ENCODE measurements around the gene SPNS3. TPM values are rescaled to one million over a fixed set of nuclear protein-coding genes. Genes with fewer than 3 reads are reported as not detected.

The SPNS3 gene
- total RNA-seq, 1 donor from 2014 or later, result 1.9 TPM

GRCh38 chr17:4497101-4497824 lies 63.5 kb downstream of the SPNS3 start:
- no peak for DNase-seq
- intact Hi-C loops (cut with micrococcal nuclease), result no loop called here
- Mint-ChIP-seq H3K27ac (no peak overlapping the region), H3K4me1 (peaks cover 23% of the 10 kb centered on the region), H3K36me3 (ENCODE audit: low read depth) (no peaks in the 10 kb centered on the region), H3K4me3 (no peak overlapping the region), H3K27me3 (peaks cover 39% of the 10 kb centered on the region), H3K9me3 (no peaks in the 10 kb centered on the region)

- peak within 1 kb of the TSS; percentile 80 for H3K4me3 Mint-ChIP-seq
- no peak within 1 kb of the TSS for H3K27ac Mint-ChIP-seq
- no peaks in the 10 kb centered on the region for H3K9me3 Mint-ChIP-seq
- intact Hi-C loops (cut with micrococcal nuclease), result no loop called here
- peak; percentile 91 for DNase-seq
- no peaks in the 10 kb centered on the region for H3K36me3 Mint-ChIP-seq (ENCODE audit: low read depth)
- H3K27me3 Mint-ChIP-seq, result peaks cover 43% of the 10 kb centered on the region
- peaks cover 18% of the 10 kb centered on the region for H3K4me1 Mint-ChIP-seq
Measured at GRCh38 chr17:4498461-4499397, 65.0 kb downstream of the SPNS3 start, which contains the start of gene SPNS2. TSS of gene SPNS2 (plus strand) at chr17:4498881. CDS start at chr17:4499048, 167 bp downstream.

- Mint-ChIP-seq H3K27ac (no peak overlapping the region), H3K27me3 (peaks cover 41% of the 10 kb centered on the region), H3K9me3 (no peaks in the 10 kb centered on the region), H3K36me3 (ENCODE audit: low read depth) (no peaks in the 10 kb centered on the region), H3K4me3 (peak overlapping the region; percentile 80), H3K4me1 (peaks cover 24% of the 10 kb centered on the region)
- DNase-seq, result peak; percentile 80
- intact Hi-C loops (cut with micrococcal nuclease), result loop anchor here (2.0 kb wide), 1 partner anchor 79 kb away; no protein-coding TSS in a partner anchor
Measured at GRCh38 chr17:4499431-4500190, 65.9 kb downstream of the SPNS3 start.

- Mint-ChIP-seq H3K36me3 (ENCODE audit: low read depth) (no peaks in the 10 kb centered on the region), H3K4me3 (peak overlapping the region; percentile 80), H3K9me3 (no peaks in the 10 kb centered on the region), H3K27ac (no peak overlapping the region), H3K27me3 (peaks cover 40% of the 10 kb centered on the region), H3K4me1 (peaks cover 29% of the 10 kb centered on the region)
- DNase-seq, result no peak
- intact Hi-C loops (cut with micrococcal nuclease), result loop anchor here (2.0 kb wide), 1 partner anchor 79 kb away; no protein-coding TSS in a partner anchor
Measured at GRCh38 chr17:4500191-4500571, 66.4 kb downstream of the SPNS3 start.

GRCh38 chr17:4501295-4501949 lies 67.7 kb downstream of the SPNS3 start:
- intact Hi-C loops (cut with micrococcal nuclease), result loop anchor here (2.0 kb wide), 1 partner anchor 81 kb away; no protein-coding TSS in a partner anchor

DNA sequence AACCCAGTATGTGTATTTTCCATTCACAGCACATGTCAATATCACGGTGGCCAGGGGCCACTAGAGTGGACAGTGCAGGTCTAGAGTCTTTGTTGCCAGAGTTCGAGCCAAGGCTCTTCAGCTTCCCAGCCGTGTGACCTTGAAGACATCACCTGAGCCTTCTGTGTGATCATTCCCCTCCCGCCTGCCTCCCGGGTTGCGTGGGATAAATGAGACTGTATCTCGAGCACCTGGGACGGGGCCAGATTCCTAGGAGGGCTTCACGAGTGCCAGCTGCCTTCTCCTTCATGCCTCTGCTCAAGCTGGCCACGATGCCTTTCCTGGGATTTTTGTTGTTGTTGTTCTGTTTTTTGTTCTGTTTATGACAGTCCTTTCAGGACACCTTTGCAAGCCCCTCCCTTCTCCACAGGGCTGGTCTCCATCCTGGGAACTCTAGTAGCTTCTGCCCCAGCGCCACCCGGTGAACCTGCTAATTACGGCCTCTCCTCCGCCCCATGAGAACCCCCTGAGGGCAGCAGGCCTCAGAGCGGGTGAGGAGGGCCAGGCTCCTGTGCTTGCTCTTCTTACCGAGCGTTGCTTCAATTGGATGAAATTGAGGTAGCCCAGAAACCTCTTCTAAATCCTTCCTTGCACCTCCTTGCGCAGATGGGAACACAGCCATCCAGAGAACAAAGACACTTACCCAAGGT lies 68.9 kb downstream of the SPNS3 start:
- peaks cover 29% of the 10 kb centered on the region for H3K4me1 Mint-ChIP-seq
- no peak overlapping the region for H3K27ac Mint-ChIP-seq
- no peak overlapping the region for H3K4me3 Mint-ChIP-seq
- no peaks in the 10 kb centered on the region for H3K9me3 Mint-ChIP-seq
- no peaks in the 10 kb centered on the region for H3K36me3 Mint-ChIP-seq (ENCODE audit: low read depth)
- peaks cover 32% of the 10 kb centered on the region for H3K27me3 Mint-ChIP-seq
- intact Hi-C loops (cut with micrococcal nuclease), result no loop called here
- DNase-seq, result no peak

More at GRCh38 chr17:4501295-4501949, 67.7 kb downstream of the SPNS3 start:
- Mint-ChIP-seq H3K27me3 (peaks cover 40% of the 10 kb centered on the region), H3K4me3 (no peak overlapping the region), H3K4me1 (peaks cover 29% of the 10 kb centered on the region), H3K27ac (no peak overlapping the region), H3K36me3 (ENCODE audit: low read depth) (no peaks in the 10 kb centered on the region), H3K9me3 (no peaks in the 10 kb centered on the region)
- DNase-seq, result no peak

- Mint-ChIP-seq H3K4me1 (peaks cover 31% of the 10 kb centered on the region), H3K4me3 (no peak overlapping the region), H3K27me3 (peaks cover 31% of the 10 kb centered on the region), H3K27ac (no peak overlapping the region), H3K36me3 (ENCODE audit: low read depth) (no peaks in the 10 kb centered on the region), H3K9me3 (no peaks in the 10 kb centered on the region)
- intact Hi-C loops (cut with micrococcal nuclease), result no loop called here
- no peak for DNase-seq
Measured at GRCh38 chr17:4503283-4504025, 69.7 kb downstream of the SPNS3 start.

- Mint-ChIP-seq H3K36me3 (ENCODE audit: low read depth) (no peaks in the 10 kb centered on the region), H3K27ac (no peak overlapping the region), H3K4me3 (no peak overlapping the region), H3K4me1 (peaks cover 38% of the 10 kb centered on the region), H3K9me3 (no peaks in the 10 kb centered on the region), H3K27me3 (peaks cover 31% of the 10 kb centered on the region)
- peak; percentile 68 for DNase-seq
- intact Hi-C loops (cut with micrococcal nuclease), result no loop called here
Measured at GRCh38 chr17:4504188-4504587, 70.4 kb downstream of the SPNS3 start.

DNA sequence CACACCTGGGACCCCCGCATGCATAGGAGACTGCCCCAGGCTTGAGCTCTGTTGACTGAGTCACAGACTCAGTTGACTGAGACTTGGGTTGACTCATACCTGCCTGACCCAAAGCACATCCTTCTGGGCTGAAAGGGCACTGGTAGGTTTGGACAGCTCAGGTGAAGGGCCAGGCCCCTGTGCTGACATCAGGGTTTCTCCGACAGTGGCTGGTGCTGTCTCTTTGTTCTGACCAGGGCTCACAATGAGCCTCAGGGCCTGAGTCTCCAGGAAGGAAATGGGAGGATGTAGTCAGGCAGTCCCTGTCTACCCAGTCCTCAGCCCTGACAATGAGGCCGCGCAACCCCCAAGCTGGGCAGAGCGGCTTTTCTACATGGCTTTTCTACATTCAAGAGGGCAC lies 71.4 kb downstream of the SPNS3 start:
- Mint-ChIP-seq H3K27me3 (peaks cover 23% of the 10 kb centered on the region), H3K9me3 (no peaks in the 10 kb centered on the region), H3K4me3 (no peak overlapping the region), H3K27ac (no peak overlapping the region), H3K4me1 (peaks cover 36% of the 10 kb centered on the region), H3K36me3 (ENCODE audit: low read depth) (no peaks in the 10 kb centered on the region)
- no peak for DNase-seq
- intact Hi-C loops (cut with micrococcal nuclease), result no loop called here

DNA sequence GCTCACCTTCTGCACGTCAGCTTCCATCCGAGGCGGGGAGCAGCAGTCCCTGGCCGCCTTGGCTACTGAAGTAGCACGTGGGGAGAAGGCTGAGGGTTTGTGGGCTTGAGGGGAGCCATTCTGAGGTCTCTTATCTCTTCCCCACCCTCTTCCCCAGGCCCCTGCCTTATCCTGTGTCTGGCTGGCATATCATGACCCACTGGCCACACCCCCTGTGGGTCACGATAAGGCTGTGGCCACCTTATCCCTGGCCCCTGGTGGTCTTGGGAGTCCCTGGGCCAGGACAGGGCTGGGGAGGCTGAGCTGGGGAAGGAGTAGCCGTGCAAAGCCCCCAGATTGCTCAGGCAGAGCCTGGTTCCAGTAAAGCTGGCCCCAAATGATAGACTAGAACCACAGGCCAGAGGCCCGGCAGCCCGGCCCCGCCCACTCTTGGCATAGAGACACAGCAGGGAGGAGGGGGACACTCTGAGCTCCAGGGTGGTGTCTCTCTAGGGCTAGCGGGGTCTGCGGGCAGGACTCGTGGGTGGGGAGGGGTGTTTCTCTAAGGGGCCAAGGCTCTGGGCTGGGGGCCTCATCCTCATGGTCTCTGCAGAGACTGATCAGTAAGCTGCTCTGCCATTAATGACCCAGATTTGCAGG lies 72.6 kb downstream of the SPNS3 start:
- H3K4me3 Mint-ChIP-seq, result no peak overlapping the region
- intact Hi-C loops (cut with micrococcal nuclease), result no loop called here
- H3K4me1 Mint-ChIP-seq, result peaks cover 31% of the 10 kb centered on the region
- no peaks in the 10 kb centered on the region for H3K9me3 Mint-ChIP-seq
- no peak for DNase-seq
- no peaks in the 10 kb centered on the region for H3K36me3 Mint-ChIP-seq (ENCODE audit: low read depth)
- peaks cover 12% of the 10 kb centered on the region for H3K27me3 Mint-ChIP-seq
- no peak overlapping the region for H3K27ac Mint-ChIP-seq

GRCh38 chr17:4506892-4507291 lies 73.2 kb downstream of the SPNS3 start:
- H3K4me3 Mint-ChIP-seq, result no peak overlapping the region
- intact Hi-C loops (cut with micrococcal nuclease), result no loop called here
- no peaks in the 10 kb centered on the region for H3K9me3 Mint-ChIP-seq
- peaks cover 7% of the 10 kb centered on the region for H3K27me3 Mint-ChIP-seq
- H3K4me1 Mint-ChIP-seq, result peaks cover 31% of the 10 kb centered on the region
- no peaks in the 10 kb centered on the region for H3K36me3 Mint-ChIP-seq (ENCODE audit: low read depth)
- H3K27ac Mint-ChIP-seq, result no peak overlapping the region
- DNase-seq, result no peak

Measured in activated CD4-positive, alpha-beta T cell treated with anti-CD3 and anti-CD28 coated beads, Interleukin-2, amount 10 ng/mL, durations not matched to agents 24 days and 14 days (primary cell).